SK-N-SH (cell line): ENCODE measurements around the gene EIF5A.

Experiments used
- FOXJ3 ChIP-seq: sonication (generic); formaldehyde crosslinking; IDR thresholded peaks from 2 replicates; pipeline ENCODE4 v1.5.1; 2020; ENCODE audit warnings: mild to moderate bottlenecking, missing genetic modification reagents
- GABPA ChIP-seq: IDR thresholded peaks from 2 replicates; pipeline ENCODE4 v1.4.0; 2012; ENCODE audit warnings: low read depth, mild to moderate bottlenecking
- JUND ChIP-seq: IDR thresholded peaks from 2 replicates; pipeline ENCODE4 v1.4.0; 2012
- RAD21 ChIP-seq: IDR thresholded peaks from 2 replicates; pipeline ENCODE4 v1.6.1; 2012; ENCODE audit warnings: mild to moderate bottlenecking, low read length
- RCOR1 ChIP-seq: fragments of 150-350 bp; IDR thresholded peaks from 2 replicates; pipeline ENCODE4 v1.6.1; 2017; ENCODE audit warnings: antibody characterized with exemption, low read length
- SIN3A ChIP-seq: IDR thresholded peaks from 2 replicates; pipeline ENCODE4 v1.6.1; 2012; ENCODE audit warnings: low read depth, mild to moderate bottlenecking, low read length, moderate library complexity, borderline replicate concordance
- TF ChIP-seq, protein P1 (sequence below): IDR thresholded peaks from 2 replicates; pipeline ENCODE4; 2012
- TF ChIP-seq, protein P2 (sequence below): IDR thresholded peaks from 2 replicates; pipeline ENCODE4 v1.4.0; 2012; ENCODE audit warnings: low read depth
- TF ChIP-seq, protein P3 (sequence below): fragments of 200-600 bp; sonication (generic); IDR thresholded peaks from 2 replicates; pipeline ENCODE4 v1.6.1; 2017; ENCODE audit warnings: antibody characterized with exemption, mild to moderate bottlenecking, moderate library complexity
- TF ChIP-seq, protein P4 (sequence below): IDR thresholded peaks from 2 replicates; pipeline ENCODE4 v1.6.1; 2012; ENCODE audit warnings: mild to moderate bottlenecking, low read depth, low read length, moderate library complexity

DNA sequence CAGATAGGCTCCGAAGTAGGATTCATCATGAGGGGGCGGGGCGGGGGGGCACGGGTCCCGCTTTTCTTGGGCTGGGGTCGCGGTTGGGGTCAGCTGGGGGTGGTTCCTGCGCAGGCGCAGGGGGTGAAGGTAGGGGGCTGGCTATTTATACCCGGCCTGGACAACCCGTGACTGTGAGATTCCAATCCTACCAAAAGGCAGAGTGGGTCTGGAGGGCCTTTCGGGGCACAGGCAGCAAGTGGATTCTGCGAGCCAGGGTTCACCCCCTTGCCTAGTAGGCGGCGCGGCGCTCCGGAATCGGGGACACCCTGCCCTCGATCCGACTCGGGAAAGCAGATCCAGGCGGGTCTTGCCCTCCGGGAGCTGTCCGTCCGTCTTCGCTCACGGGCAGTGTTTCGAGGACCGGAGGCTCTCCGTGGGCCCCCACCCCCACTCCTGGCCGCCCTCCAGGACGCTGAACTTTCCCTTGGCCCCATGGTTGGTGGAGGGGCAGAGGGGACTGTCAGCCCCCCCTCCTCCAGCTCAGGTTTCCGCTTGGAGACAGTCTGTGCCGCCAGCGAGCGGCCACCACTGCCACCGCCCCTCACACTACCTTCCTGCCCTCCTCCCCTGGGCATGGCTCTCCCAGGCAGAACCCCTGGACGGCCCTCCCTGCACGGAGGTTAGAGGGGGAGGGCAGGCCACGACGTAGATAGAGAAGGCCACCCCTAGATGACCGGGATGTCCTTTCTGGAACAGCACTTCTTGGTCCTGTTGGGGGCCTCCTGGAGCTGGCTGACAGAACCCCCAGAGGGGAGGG lies 25.3 kb upstream of the EIF5A start:
- TF ChIP-seq, protein P1, sequence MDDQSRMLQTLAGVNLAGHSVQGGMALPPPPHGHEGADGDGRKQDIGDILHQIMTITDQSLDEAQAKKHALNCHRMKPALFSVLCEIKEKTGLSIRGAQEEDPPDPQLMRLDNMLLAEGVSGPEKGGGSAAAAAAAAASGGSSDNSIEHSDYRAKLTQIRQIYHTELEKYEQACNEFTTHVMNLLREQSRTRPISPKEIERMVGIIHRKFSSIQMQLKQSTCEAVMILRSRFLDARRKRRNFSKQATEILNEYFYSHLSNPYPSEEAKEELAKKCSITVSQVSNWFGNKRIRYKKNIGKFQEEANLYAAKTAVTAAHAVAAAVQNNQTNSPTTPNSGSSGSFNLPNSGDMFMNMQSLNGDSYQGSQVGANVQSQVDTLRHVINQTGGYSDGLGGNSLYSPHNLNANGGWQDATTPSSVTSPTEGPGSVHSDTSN = no peak
- TF ChIP-seq RCOR1 = no peak
- TF ChIP-seq, protein P2, sequence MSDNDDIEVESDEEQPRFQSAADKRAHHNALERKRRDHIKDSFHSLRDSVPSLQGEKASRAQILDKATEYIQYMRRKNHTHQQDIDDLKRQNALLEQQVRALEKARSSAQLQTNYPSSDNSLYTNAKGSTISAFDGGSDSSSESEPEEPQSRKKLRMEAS = no peak
- TF ChIP-seq, protein P3, sequence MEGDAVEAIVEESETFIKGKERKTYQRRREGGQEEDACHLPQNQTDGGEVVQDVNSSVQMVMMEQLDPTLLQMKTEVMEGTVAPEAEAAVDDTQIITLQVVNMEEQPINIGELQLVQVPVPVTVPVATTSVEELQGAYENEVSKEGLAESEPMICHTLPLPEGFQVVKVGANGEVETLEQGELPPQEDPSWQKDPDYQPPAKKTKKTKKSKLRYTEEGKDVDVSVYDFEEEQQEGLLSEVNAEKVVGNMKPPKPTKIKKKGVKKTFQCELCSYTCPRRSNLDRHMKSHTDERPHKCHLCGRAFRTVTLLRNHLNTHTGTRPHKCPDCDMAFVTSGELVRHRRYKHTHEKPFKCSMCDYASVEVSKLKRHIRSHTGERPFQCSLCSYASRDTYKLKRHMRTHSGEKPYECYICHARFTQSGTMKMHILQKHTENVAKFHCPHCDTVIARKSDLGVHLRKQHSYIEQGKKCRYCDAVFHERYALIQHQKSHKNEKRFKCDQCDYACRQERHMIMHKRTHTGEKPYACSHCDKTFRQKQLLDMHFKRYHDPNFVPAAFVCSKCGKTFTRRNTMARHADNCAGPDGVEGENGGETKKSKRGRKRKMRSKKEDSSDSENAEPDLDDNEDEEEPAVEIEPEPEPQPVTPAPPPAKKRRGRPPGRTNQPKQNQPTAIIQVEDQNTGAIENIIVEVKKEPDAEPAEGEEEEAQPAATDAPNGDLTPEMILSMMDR = no peak
- TF ChIP-seq JUND = no peak
- no peak for TF ChIP-seq GABPA
- TF ChIP-seq RAD21 = no peak
- TF ChIP-seq, protein P4, sequence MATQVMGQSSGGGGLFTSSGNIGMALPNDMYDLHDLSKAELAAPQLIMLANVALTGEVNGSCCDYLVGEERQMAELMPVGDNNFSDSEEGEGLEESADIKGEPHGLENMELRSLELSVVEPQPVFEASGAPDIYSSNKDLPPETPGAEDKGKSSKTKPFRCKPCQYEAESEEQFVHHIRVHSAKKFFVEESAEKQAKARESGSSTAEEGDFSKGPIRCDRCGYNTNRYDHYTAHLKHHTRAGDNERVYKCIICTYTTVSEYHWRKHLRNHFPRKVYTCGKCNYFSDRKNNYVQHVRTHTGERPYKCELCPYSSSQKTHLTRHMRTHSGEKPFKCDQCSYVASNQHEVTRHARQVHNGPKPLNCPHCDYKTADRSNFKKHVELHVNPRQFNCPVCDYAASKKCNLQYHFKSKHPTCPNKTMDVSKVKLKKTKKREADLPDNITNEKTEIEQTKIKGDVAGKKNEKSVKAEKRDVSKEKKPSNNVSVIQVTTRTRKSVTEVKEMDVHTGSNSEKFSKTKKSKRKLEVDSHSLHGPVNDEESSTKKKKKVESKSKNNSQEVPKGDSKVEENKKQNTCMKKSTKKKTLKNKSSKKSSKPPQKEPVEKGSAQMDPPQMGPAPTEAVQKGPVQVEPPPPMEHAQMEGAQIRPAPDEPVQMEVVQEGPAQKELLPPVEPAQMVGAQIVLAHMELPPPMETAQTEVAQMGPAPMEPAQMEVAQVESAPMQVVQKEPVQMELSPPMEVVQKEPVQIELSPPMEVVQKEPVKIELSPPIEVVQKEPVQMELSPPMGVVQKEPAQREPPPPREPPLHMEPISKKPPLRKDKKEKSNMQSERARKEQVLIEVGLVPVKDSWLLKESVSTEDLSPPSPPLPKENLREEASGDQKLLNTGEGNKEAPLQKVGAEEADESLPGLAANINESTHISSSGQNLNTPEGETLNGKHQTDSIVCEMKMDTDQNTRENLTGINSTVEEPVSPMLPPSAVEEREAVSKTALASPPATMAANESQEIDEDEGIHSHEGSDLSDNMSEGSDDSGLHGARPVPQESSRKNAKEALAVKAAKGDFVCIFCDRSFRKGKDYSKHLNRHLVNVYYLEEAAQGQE = no peak
- no peak for TF ChIP-seq FOXJ3 (CRISPR knock-in tag)
- TF ChIP-seq SIN3A = no peak
